K562 (cell line): ENCODE results near the gene WFDC12.

Source experiments
- CHAMP1 ChIP-seq: fragments of 450-650 bp; IDR thresholded peaks from 2 replicates; pipeline ENCODE4 v1.6.1; 2016; ENCODE audit warnings: mild to moderate bottlenecking
- CTCF ChIP-seq, 3 experiments: IDR thresholded peaks in 2 of 3; conservative IDR thresholded peaks in 1 of 3; 2 replicates each; pipeline ENCODE4 v1.5.1; 2011 to 2012; ENCODE audit warnings: low read length in 3 of 3, mild to moderate bottlenecking in 3 of 3, control low read depth in 2 of 3, improper control_type of control experiment in 1 of 3, inconsistent platforms in 1 of 3, low read depth in 1 of 3, mixed read lengths in 1 of 3, moderate library complexity in 1 of 3; ENCODE audit not compliant: insufficient read depth in 2 of 3
- NCOA1 ChIP-seq: fragments of 450-650 bp; IDR thresholded peaks from 2 replicates; pipeline ENCODE4 v1.6.1; 2016; ENCODE audit warnings: low read depth
- NFYB ChIP-seq: IDR thresholded peaks from 2 replicates; pipeline ENCODE4 v1.6.1; 2011; ENCODE audit warnings: mild to moderate bottlenecking, moderate library complexity; ENCODE audit not compliant: insufficient read length; ENCODE audit errors: extremely low read depth
- POLR2A ChIP-seq: fragments of 450-650 bp; conservative IDR thresholded peaks from 2 replicates; pipeline ENCODE4 v1.6.1; 2016
- POLR2AphosphoS2 ChIP-seq: IDR thresholded peaks from 2 replicates; pipeline ENCODE4 v1.6.1; 2012; ENCODE audit warnings: low read length, improper control_type of control experiment
- SRF ChIP-seq, 2 experiments: fragments of 250-450, 450-650 bp in 1 of 2; sonication (Bioruptor Pico) in 1 of 2; sonication (generic) in 1 of 2; formaldehyde crosslinking; IDR thresholded peaks; 2 replicates each; pipeline versions ENCODE4 v1.5.0 to v1.5.1; 2020 to 2022; ENCODE audit warnings: mild to moderate bottlenecking in 1 of 2, missing genetic modification reagents in 1 of 2
- ZNF133 ChIP-seq: fragments of 250-450 bp; sonication (Bioruptor Pico); IDR thresholded peaks from 2 replicates; pipeline ENCODE4 v1.4.0; 2020; ENCODE audit warnings: mild to moderate bottlenecking
- ZNF707 ChIP-seq: fragments of 250-450 bp; sonication (Bioruptor Pico); conservative IDR thresholded peaks from 2 replicates; pipeline ENCODE4 v1.8.0; 2022; ENCODE audit warnings: inconsistent platforms, mild to moderate bottlenecking, moderate library complexity

GRCh38 chr20:45109634-45110033 lies 14.6 kb downstream of the WFDC12 start:
- no peak for TF ChIP-seq POLR2AphosphoS2
- TF ChIP-seq POLR2A, result no peak
- TF ChIP-seq ZNF133 (CRISPR knock-in tag), result no peak
- no peak for TF ChIP-seq NCOA1
- TF ChIP-seq SRF (CRISPR knock-in tag; IDR thresholded peaks at IDR 0.05), result no peak
- no peak for TF ChIP-seq CTCF (IDR thresholded peaks at IDR 0.05 in 2 of 3, conservative IDR thresholded peaks at IDR 0.05 in 1 of 3; ENCODE audit: insufficient read depth in 2 of 3, low read depth in 1 of 3, low read length in 3 of 3)
- no peak for TF ChIP-seq CHAMP1
- no peak for TF ChIP-seq NFYB
- TF ChIP-seq ZNF707, result no peak
